A549 (cell line): Measurements from ENCODE around the gene MSMB.

Experiments used
- BHLHE40 ChIP-seq: IDR thresholded peaks from 2 replicates; pipeline ENCODE4 v1.6.1; 2012; ENCODE audit warnings: low read depth, low read length, inconsistent platforms
- POLR2A ChIP-seq: IDR thresholded peaks from 2 replicates; pipeline ENCODE4 v1.6.1; 2012; ENCODE audit warnings: mild to moderate bottlenecking, low read length
- ZFP36 ChIP-seq: fragments of 450-650 bp; IDR thresholded peaks from 2 replicates; pipeline ENCODE4 v1.6.1; 2014; ENCODE audit warnings: borderline replicate concordance; ENCODE audit not compliant: partially characterized antibody
- ZNF302 ChIP-seq: fragments of 250-450 bp; sonication (Bioruptor Pico); IDR thresholded peaks from 2 replicates; pipeline ENCODE4 v1.9.0; 2021; ENCODE audit warnings: inconsistent platforms, mild to moderate bottlenecking, moderate library complexity
- TF ChIP-seq, protein P1 (sequence below): fragments of >200 bp; sonication (Bioruptor Twin); formaldehyde crosslinking; IDR thresholded peaks from 3 replicates; pipeline ENCODE4 v1.5.1; 2016
- TF ChIP-seq, protein P2 (sequence below): fragments of 450-650 bp; IDR thresholded peaks from 2 replicates; pipeline ENCODE4 v1.6.1; 2014; ENCODE audit warnings: antibody characterized with exemption

DNA sequence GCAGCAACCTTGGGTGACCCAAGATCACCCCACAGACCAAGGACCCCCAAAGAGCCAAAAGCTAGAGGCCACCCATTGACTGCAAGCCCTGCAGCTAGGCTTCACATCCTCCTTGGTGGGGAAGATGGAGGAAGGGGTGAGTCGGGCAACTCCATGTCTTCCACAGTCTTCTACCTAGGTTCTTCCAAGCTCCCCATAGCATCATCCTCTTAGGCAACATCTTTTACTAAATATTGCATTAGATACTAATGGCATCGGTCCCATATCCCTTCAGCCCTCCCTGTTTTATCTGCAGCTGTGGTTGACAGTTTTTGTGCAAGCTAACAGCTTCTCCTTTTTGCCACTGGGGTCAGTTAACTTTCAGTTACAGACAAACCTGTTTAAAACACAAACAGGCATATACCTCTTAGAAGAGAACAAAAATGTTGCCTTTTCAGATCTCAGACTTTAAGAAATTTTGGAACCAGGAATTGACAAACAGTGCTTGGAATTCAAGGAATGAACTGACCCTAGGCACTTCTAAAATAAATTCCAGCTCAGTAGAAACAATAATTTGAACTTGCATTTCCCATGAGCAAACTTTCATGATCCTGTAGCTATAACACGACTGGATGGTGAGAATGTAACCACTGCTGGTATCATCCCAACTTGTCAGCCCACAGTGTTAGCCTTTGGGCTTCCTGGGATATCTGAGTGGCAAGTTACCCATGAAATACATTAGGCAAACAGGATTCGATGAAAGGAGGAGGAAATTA, 33.9 kb upstream of the MSMB start:
- no peak for TF ChIP-seq ZFP36
- TF ChIP-seq, protein P1, sequence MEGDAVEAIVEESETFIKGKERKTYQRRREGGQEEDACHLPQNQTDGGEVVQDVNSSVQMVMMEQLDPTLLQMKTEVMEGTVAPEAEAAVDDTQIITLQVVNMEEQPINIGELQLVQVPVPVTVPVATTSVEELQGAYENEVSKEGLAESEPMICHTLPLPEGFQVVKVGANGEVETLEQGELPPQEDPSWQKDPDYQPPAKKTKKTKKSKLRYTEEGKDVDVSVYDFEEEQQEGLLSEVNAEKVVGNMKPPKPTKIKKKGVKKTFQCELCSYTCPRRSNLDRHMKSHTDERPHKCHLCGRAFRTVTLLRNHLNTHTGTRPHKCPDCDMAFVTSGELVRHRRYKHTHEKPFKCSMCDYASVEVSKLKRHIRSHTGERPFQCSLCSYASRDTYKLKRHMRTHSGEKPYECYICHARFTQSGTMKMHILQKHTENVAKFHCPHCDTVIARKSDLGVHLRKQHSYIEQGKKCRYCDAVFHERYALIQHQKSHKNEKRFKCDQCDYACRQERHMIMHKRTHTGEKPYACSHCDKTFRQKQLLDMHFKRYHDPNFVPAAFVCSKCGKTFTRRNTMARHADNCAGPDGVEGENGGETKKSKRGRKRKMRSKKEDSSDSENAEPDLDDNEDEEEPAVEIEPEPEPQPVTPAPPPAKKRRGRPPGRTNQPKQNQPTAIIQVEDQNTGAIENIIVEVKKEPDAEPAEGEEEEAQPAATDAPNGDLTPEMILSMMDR, result no peak
- no peak for TF ChIP-seq BHLHE40
- TF ChIP-seq ZNF302 (CRISPR knock-in tag), result no peak
- no peak for TF ChIP-seq POLR2A
- TF ChIP-seq, protein P2, sequence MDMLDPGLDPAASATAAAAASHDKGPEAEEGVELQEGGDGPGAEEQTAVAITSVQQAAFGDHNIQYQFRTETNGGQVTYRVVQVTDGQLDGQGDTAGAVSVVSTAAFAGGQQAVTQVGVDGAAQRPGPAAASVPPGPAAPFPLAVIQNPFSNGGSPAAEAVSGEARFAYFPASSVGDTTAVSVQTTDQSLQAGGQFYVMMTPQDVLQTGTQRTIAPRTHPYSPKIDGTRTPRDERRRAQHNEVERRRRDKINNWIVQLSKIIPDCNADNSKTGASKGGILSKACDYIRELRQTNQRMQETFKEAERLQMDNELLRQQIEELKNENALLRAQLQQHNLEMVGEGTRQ, result no peak
